Colon (tissue), 2 donors: ENCODE measurements around the gene TRABD2B.

Experiments
- FAIRE-seq: peaks from 2 replicates; lab custom pipeline; 2012; peaks lifted over from hg19 to GRCh38; lab: Jason Lieb, UNC
- donor health status: control.
- donor health status: control.

TRABD2B gene

GRCh38 chr1:47824716-47825115 lies 172.5 kb downstream of the TRABD2B start:
- FAIRE-seq = no peak

DNA sequence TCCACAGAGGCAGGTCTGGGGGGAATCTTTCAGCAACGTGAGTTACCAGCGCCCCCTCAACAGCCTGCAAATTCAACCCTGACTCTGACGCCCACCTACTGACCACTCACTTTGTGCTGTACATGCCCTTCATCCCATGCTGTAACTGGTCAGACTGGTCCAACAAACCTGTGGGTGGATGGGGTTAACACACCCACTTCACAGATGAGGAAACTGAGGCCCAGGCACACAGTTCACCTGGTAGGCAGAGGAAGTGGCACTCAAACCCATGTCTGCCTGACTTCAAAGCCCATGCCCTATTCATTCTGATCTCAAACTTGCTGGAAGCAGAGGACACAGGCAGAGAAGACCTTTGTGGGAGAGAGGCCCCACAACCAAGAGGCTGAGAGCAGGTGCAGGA lies 172.9 kb downstream of the TRABD2B start:
- FAIRE-seq = no peak

DNA sequence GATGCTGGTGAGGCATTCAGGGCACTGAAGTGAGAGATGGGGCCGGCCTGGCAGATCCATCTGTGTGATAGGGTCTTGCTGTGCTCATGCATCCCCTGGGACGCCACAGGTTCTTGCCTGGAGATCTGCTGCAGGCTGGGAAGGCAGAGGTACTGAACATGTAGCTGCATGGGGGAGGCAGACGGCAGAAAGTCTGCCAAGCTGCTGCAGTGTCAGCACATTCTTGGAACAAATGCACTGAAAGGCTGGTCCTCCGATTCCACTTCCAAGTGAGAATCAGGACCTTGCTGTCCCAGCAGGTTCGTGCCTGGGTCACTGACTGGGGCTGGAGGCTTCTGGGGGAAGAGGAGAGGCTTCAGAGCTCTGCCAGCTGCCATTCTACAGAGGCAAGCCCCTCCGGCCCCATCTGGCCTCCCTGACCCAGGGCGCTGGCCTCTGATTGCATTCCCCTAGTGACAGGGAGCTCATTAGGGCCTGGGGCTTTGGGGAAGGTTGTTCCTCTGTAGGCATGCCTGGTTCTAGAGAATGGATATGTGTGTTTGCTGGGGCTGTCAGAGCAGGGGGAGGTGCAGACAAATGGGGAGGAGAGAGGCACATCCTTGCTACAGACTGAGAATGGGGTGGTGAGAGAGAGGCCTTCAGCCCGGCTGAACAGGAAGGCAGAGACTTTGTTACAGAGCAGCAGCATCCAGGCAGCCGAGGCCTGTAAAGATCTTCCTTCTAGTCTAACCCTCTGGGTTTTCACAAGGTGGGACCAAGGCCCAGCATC lies 174.0 kb downstream of the TRABD2B start:
- FAIRE-seq = no peak

DNA sequence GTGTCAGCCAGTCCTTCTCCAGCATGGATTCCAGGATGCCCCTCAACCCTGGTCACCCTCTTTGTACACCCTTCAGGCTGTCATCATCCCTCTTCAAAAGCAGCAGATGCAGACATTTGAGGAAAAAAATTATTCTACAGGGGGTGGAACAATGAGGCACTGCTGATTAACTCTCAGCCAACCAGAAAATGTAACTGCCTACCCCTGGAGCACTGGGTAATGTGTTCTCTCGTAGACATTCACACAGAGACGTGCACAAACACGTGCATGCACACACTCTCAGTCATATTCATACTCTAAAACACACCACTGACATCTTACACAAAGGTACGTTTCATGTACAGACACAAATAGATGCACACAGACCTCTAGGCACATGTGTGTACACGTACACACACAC lies 175.4 kb downstream of the TRABD2B start:
- no peak for FAIRE-seq

GRCh38 chr1:47819574-47819888 lies 177.7 kb downstream of the TRABD2B start:
- FAIRE-seq = no peak

DNA sequence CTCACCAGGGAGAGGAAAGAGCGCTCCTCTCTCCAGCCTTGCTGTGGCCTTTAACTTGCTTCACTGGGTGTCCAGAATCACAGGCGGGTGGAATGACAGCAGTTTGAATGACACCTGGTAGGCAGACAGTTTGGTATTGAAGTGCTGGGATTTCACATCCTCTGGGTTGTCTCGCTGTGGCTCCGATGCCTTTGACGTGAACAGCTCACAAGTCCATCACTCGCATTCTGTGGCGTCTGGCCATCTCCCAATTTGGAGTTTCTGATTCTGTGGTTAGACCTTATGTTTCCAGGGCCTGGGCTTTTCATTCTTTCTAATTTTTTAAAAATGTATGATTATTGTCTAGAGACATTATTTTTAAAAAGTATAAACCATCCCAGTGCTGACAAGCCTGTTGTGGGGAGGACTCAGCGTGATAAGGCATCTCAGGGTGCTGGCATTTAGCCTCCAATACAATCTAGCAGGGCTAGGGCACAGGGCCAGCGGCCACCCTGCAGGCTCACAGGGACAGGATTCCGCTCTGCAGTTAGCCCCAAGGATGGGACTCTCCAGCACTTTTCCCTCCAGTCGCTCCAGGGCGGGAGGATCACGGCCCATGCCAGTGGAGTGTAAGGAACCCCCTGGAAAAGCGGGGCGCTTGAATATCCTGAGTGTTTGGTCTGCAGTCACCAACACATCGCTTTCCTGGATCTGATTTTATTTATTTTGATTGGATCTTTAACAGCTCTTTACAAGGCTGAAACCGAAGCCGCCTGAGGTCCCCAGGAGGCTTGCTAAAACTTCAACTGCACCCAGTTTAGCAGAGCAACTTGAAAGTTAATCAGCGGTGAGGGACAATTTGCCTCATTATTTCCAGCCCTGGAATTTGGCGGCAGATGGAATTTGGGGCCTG lies 178.3 kb downstream of the TRABD2B start:
- no peak for FAIRE-seq

GRCh38 chr1:47817861-47818260 lies 179.3 kb downstream of the TRABD2B start:
- FAIRE-seq = no peak

DNA sequence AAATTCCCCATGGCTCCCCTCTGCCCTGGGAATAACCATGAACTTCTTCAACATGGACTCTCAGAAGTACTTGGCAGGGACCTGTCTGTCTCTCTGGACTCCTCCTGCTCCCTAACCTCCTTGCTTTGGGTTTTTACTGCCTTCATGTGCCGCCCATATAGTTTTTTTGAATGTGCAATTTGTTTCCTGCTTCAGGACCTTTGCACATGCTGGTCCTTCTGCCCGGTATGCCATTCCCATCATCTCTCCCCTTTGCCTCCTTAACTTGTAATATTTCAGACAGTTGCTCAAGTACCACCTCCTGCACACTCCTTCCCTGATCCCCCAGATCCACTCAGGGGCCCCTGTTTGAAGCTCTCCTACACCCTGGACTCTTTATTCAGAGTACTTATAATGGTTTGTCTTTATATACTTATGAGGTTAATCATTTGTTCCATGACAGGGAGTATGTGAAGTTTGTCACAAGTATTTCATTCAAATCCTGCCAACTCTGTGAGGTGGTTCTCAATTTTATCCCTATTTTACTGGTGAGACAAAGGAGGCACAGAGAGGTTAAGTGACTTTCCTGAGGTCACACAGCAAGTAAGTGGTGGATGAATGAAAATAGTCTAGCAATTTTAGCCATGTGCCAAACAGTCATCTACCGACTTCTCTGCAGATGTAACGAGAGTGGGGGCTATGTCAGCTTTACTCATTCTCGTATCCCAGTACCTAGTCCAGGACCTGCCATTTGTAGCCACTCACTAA lies 180.7 kb downstream of the TRABD2B start:
- FAIRE-seq = no peak

- no peak for FAIRE-seq
These were observed 182.4 kb downstream of the TRABD2B start for GRCh38 chr1:47814612-47815395.

DNA sequence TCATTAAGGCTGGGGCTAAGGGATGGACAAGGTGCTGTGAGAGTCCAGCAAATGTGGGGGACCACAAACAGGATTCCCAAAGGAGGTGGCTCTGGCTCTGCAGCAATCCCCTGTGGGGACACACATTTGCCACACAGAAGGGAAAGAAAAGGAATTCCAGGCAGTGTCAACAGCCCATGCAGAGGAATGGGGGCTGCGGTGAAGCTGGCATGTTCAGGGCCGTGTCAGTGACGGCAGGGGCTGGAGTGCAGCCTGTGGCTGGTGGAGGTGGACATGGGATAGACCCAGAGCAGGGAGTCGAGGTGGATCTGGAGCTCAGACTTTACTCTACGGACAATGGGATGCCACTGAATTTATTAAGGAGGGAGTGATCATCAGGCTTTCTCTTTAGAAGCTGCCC lies 183.2 kb downstream of the TRABD2B start:
- no peak for FAIRE-seq

DNA sequence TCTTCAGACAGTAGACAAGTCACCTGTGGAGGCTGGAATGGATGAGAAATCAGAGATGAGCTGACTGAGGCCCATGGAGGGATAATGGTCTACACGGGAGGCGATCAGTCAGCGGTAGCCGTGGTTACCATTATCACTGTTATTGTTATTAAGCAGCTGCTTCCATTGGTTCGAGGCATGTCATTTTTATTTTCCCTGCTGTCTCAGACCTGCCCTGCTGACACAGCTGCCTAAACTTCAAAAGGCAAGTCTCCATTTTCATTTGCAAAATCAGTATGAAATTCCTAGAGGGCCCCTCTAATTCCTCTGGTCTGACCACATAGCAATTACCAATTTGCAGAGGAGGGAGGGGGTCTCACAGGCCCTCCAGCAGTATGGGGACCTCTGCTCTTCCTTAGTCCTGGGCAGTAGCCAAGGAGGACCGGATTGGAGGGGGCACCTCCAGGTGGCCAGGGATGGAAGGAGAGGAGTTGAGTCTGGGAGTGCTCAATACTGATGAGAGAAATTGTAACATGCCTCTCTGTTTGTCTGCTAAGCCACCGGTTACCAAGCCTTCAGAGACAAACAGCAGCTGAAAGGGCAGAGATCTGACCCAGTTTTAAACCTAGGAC lies 184.2 kb downstream of the TRABD2B start:
- FAIRE-seq = no peak

- FAIRE-seq = no peak
These were observed 186.1 kb downstream of the TRABD2B start for GRCh38 chr1:47810964-47811682.

- no peak for FAIRE-seq
These were observed 187.7 kb downstream of the TRABD2B start for GRCh38 chr1:47809301-47810084.

DNA sequence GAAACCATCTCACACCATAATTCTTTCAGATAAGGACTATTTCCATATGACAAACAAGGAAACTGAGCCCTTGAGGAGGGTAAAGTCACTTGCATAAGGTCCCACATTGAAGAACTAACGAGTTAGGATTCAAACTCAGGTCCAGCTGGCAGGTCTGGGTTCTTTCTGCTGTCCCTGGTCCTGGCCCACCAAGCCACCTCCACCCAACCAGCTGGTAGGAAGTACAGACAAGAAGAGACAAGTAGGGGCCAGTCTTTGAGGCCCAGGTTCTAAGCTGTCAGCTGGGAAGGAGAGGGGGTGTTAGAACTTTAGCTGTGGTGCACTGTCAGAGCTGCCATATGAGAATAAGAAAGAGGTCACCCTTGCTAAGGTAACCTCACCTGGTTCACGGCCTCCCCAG lies 188.6 kb downstream of the TRABD2B start:
- FAIRE-seq = no peak

GRCh38 chr1:47805921-47806361 lies 191.2 kb downstream of the TRABD2B start:
- no peak for FAIRE-seq

DNA sequence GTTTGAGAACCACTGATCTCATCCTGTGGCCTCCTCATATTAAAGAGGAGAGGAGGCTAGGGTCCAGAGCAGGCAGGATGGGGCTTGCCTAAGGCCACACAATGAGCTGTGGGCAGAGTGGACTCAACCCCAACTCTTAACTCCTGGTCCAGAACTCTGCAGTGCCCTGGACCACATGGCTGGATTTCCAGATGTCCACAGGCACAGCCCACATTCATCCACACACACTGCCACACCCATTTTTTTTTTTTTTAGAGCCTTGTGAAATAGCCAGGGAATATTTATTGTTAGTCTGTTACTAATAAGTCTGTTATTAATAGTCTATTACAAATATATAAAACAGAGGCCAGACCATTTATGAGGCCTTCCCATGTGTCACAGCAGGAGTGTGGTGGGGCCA lies 192.2 kb downstream of the TRABD2B start:
- FAIRE-seq = no peak

GRCh38 chr1:47803815-47804501 lies 193.2 kb downstream of the TRABD2B start:
- no peak for FAIRE-seq

GRCh38 chr1:47797575-47797974 lies 199.6 kb downstream of the TRABD2B start:
- FAIRE-seq = no peak

- FAIRE-seq = no peak
These were observed 200.6 kb downstream of the TRABD2B start for GRCh38 chr1:47796626-47797025.
